Activated naive CD8-positive, alpha-beta T cell treated with anti-CD3 and anti-CD28 coated beads, Interleukin-2, amount 50 U/mL, for 16 hours (primary cell): ENCODE data around the gene SEC22B.
"Not testable (repeated sequence)": the region's sequence is repeated elsewhere in the genome, so short reads cannot be mapped to it uniquely, and the experiment has no call there.

Experiments used
- DNase-seq: peaks from one replicate; pipeline ENCODE4 v3.0.0-alpha.2; 2020; ENCODE audit warnings: low read depth, low spot score

SEC22B gene

GRCh38 chr1:120116094-120116493, 60.2 kb downstream of the SEC22B start:
- DNase-seq: not testable (repeated sequence)

GRCh38 chr1:120113134-120113533, 63.2 kb downstream of the SEC22B start:
- not testable (repeated sequence) for DNase-seq

DNA sequence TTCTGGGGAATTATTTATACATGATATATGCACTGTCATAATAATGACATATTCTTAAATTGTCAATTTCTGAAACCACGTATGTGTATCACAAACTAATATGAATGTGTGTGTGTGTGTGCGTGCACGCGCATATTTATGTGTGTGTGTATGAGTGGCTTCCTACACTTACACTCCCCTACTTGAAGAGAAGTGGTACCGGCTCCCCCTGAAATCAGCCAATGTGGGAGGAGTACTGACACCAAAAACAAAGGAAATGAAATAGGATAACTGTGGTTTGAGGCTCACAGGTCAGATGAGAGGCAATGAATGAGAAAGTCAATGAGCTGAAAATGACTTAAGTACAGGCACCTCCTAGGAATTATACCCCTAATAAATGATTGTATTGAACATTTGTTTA, 64.1 kb downstream of the SEC22B start:
- not testable (repeated sequence) for DNase-seq

DNA sequence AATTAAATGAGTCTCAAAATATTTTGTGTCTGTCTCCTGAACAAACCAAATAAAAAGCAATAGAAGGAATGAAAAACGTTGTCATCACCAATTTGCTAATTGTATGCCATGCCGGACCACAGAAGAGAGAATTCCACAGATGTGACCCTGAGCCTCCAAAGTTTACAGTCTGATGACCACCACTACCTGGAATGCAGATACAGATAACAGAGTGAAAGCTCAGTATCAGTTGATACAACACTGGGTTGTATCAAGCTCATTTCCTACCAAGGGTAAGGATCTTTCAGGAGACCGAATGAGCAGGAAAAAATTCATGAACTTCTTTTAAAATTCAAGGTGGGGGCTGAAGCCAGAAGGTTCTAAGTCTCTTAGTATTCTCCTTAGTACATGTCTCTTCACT, 64.5 kb downstream of the SEC22B start:
- DNase-seq: not testable (repeated sequence)

- not testable (repeated sequence) for DNase-seq
Measured at GRCh38 chr1:120111008-120111407, 65.3 kb downstream of the SEC22B start.

- DNase-seq: not testable (repeated sequence)
Measured at GRCh38 chr1:120109656-120110055, 66.7 kb downstream of the SEC22B start.

GRCh38 chr1:120109180-120109579, 67.1 kb downstream of the SEC22B start:
- DNase-seq: not testable (repeated sequence)

- DNase-seq: not testable (repeated sequence)
Measured at GRCh38 chr1:120105288-120105687, 71.0 kb downstream of the SEC22B start.

GRCh38 chr1:120103768-120104167, 72.6 kb downstream of the SEC22B start:
- DNase-seq: not testable (repeated sequence)

DNA sequence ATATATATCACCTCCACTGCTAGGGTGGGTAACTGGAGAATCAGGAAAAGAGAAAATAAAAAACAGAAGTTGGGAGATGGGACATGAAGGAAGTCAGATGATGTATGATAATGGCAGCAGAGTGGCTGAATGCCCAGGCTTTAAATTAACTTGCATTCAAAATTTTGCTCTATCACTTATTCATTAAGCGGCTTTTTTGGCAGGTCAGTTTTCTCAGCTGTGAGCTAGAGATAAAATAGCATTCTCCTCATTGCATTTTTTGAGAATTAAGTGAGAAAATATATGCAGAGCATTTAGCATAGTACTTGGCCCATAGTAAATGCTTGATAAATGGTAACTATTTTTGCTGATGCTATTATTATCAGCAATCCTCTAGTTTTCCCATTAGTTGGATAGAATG, 74.7 kb downstream of the SEC22B start:
- not testable (repeated sequence) for DNase-seq
